ENCODE results near the gene SORCS2. TPM values are rescaled to one million over a fixed set of nuclear protein-coding genes. Genes with fewer than 3 reads are reported as not detected.

SORCS2 gene
- polyA plus RNA-seq, 1 donor (not counting 4 experiments of a cell fraction or from before 2014, with no cell fraction given): 0.09 TPM

DNA sequence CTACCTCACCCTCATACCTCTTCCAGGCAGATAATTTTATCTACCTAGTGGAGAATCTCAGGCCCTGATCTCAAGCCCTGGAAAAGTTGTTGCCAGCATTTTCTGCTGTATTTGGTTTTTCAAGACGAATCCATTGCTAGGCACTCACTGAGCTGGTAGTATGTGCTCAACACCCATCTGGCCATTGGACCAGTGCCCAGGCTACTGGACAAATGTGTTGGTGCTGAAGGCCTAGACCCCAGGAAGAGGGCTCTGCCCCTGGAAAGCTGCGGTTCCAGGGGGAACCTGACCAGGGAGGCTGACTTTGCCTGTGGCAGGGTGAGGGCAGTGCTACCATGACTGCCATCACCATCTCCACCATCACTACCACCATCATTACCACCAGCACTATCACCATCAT lies 170.0 kb downstream of the SORCS2 start:
- DNase-seq (ENCODE audit: low read depth, low spot score) (no peak), FAIRE-seq (no peak)
- dilution Hi-C loops (cut with MboI; ENCODE audit: extremely low pct_ligation_motif_present, low sequenced_read_pairs): no loop called here
- Histone ChIP-seq H4K20me1 (ENCODE audit: control insufficient read depth, extremely low read depth, insufficient read depth, low read length) (no peaks in the 10 kb centered on the region), H3K9me1 (ENCODE audit: control insufficient read depth, extremely low read depth, insufficient read depth, low read length) (no peaks in the 10 kb centered on the region), H2AFZ (ENCODE audit: control insufficient read depth, low read length) (no peak overlapping the region), H3K9me3 (ENCODE audit: control insufficient read depth, low read depth, low read length) (peaks cover 3% of the 10 kb centered on the region), H3K27me3 (ENCODE audit: control insufficient read depth, extremely low read depth, insufficient read depth, low read length) (peaks cover 22% of the 10 kb centered on the region), H3K4me3 (ENCODE audit: control insufficient read depth in 2 of 3, extremely low read depth in 1 of 3, insufficient read depth in 2 of 3, low read depth in 1 of 3, low read length in 3 of 3) (no peak overlapping the region), H3K4me1 (ENCODE audit: control insufficient read depth, extremely low read depth, insufficient read depth, low read length) (no peaks in the 10 kb centered on the region), H3K27ac (ENCODE audit: control insufficient read depth, insufficient read depth, low read length) (no peak overlapping the region), H3K4me2 (ENCODE audit: control insufficient read depth, extremely low read depth, insufficient read depth, low read depth, low read length) (no peak overlapping the region), H3K36me3 (ENCODE audit: control insufficient read depth in 2 of 2, extremely low read depth in 1 of 2, insufficient read depth in 2 of 2, low read length in 2 of 2) (no peaks in the 10 kb centered on the region), H3K9ac (ENCODE audit: control insufficient read depth, extremely low read depth, insufficient read depth, low read length) (no peak overlapping the region), H3K79me2 (ENCODE audit: control insufficient read depth, insufficient read depth, low read length) (no peaks in the 10 kb centered on the region)
- no peak for TF ChIP-seq EZH2 (IDR thresholded peaks at IDR 0.05; ENCODE audit: low read length)
- TF ChIP-seq, protein P1, sequence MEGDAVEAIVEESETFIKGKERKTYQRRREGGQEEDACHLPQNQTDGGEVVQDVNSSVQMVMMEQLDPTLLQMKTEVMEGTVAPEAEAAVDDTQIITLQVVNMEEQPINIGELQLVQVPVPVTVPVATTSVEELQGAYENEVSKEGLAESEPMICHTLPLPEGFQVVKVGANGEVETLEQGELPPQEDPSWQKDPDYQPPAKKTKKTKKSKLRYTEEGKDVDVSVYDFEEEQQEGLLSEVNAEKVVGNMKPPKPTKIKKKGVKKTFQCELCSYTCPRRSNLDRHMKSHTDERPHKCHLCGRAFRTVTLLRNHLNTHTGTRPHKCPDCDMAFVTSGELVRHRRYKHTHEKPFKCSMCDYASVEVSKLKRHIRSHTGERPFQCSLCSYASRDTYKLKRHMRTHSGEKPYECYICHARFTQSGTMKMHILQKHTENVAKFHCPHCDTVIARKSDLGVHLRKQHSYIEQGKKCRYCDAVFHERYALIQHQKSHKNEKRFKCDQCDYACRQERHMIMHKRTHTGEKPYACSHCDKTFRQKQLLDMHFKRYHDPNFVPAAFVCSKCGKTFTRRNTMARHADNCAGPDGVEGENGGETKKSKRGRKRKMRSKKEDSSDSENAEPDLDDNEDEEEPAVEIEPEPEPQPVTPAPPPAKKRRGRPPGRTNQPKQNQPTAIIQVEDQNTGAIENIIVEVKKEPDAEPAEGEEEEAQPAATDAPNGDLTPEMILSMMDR (optimal IDR thresholded peaks at IDR 0.05 in 1 of 3, IDR thresholded peaks at IDR 0.05 in 1 of 3, conservative IDR thresholded peaks at IDR 0.05 in 1 of 3; ENCODE audit: extremely low read depth in 1 of 3, insufficient read depth in 2 of 3, low read length in 3 of 3): no peak

DNA sequence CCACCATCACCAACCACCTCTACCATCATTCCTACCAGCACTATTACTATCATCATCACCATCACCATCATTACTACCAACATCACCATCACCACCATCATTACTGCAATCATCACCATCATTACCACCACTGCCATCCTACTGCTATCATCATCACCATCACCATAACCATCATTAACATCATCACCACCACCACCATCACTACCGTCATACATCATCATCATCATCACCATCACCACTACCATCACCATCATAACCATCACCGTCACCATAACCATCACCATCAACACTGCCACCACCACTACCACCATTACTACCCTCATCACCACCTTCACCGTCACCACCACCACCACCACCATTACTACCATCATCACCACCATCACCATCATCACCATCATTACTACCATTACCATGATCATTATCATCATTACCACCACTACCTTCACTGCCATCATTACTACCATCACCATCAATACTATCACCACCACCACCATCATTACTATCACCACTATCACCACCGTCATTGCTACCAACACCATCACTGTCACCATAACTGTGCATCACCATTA lies 170.6 kb downstream of the SORCS2 start:
- no peaks in the 10 kb centered on the region for H3K4me1 ChIP-seq (ENCODE audit: control insufficient read depth, extremely low read depth, insufficient read depth, low read length)
- TF ChIP-seq, protein P1 (optimal IDR thresholded peaks at IDR 0.05 in 1 of 3, IDR thresholded peaks at IDR 0.05 in 1 of 3, conservative IDR thresholded peaks at IDR 0.05 in 1 of 3; ENCODE audit: extremely low read depth in 1 of 3, insufficient read depth in 2 of 3, low read length in 3 of 3): no peak
- no peak for TF ChIP-seq EZH2 (IDR thresholded peaks at IDR 0.05; ENCODE audit: low read length)
- no peak for FAIRE-seq
- no peak overlapping the region for H3K4me2 ChIP-seq (ENCODE audit: control insufficient read depth, extremely low read depth, insufficient read depth, low read depth, low read length)
- H3K9ac ChIP-seq (ENCODE audit: control insufficient read depth, extremely low read depth, insufficient read depth, low read length): no peak overlapping the region
- no peaks in the 10 kb centered on the region for H3K79me2 ChIP-seq (ENCODE audit: control insufficient read depth, insufficient read depth, low read length)
- no peak overlapping the region for H3K27ac ChIP-seq (ENCODE audit: control insufficient read depth, insufficient read depth, low read length)
- DNase-seq (ENCODE audit: low read depth, low spot score): no peak
- H3K9me3 ChIP-seq (ENCODE audit: control insufficient read depth, low read depth, low read length): peaks cover 3% of the 10 kb centered on the region
- H3K27me3 ChIP-seq (ENCODE audit: control insufficient read depth, extremely low read depth, insufficient read depth, low read length): peaks cover 27% of the 10 kb centered on the region
- dilution Hi-C loops (cut with MboI; ENCODE audit: extremely low pct_ligation_motif_present, low sequenced_read_pairs): no loop called here
- H2AFZ ChIP-seq (ENCODE audit: control insufficient read depth, low read length): no peak overlapping the region
- H3K4me3 ChIP-seq (ENCODE audit: control insufficient read depth in 2 of 3, extremely low read depth in 1 of 3, insufficient read depth in 2 of 3, low read depth in 1 of 3, low read length in 3 of 3): no peak overlapping the region
- no peaks in the 10 kb centered on the region for H3K36me3 ChIP-seq (ENCODE audit: control insufficient read depth in 2 of 2, extremely low read depth in 1 of 2, insufficient read depth in 2 of 2, low read length in 2 of 2)
- H3K9me1 ChIP-seq (ENCODE audit: control insufficient read depth, extremely low read depth, insufficient read depth, low read length): no peaks in the 10 kb centered on the region
- no peaks in the 10 kb centered on the region for H4K20me1 ChIP-seq (ENCODE audit: control insufficient read depth, extremely low read depth, insufficient read depth, low read length)

Data from keratinocyte (primary cell).